ENCODE measurements around the gene IFI27L1.

DNA sequence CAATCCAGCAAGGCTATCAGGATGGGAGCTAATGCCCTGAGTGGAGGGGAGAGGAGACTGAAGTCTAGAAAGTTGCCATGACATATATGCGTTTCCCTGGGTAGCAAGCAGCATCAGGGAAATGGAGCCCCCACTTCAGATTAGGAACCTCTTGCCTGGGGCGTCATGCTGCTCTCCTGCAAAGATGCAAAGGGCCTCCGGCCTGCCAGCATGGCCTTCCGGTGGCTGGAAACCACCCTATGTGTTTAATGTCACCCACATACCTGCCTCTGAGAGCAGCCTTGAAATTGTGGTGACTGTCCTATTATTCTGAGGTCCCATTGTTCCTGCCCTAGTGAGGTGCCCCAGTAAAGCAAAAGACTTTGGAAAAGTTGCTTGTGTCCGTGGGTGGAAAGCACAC is 58.3 kb downstream of the IFI27L1 start:
- no peak for TF ChIP-seq GATA2 (IDR thresholded peaks at IDR 0.05; ENCODE audit: low read depth, low read length)
- no peak for TF ChIP-seq GATA3 (IDR thresholded peaks at IDR 0.05; ENCODE audit: low read depth, low read length)
